ENCODE measurements around the gene OR9G1. TPM values are rescaled to one million over a fixed set of nuclear protein-coding genes. Genes with fewer than 3 reads are reported as not detected.

OR9G1 gene
- total and polyA plus RNA-seq, 2 of the 8 experiments (the other 6 are each of a cell fraction or from before 2014, with no cell fraction given) = not detected

GRCh38 chr11:56688554-56689100 is 10.3 kb upstream of the OR9G1 start (continued):
- TF ChIP-seq CHD7 (IDR thresholded peaks at IDR 0.05; ENCODE audit: insufficient replicate concordance, low read length) (no peak), MAX (IDR thresholded peaks at IDR 0.05) (no peak), CHD1 (IDR thresholded peaks at IDR 0.05; ENCODE audit: low read depth, low read length) (no peak), ATF2 (IDR thresholded peaks at IDR 0.05; ENCODE audit: low read length) (no peak), POLR2AphosphoS5 (IDR thresholded peaks at IDR 0.05; ENCODE audit: low read depth, low read length) (no peak), POLR2A (IDR thresholded peaks at IDR 0.05; ENCODE audit: control extremely low read depth in 1 of 2, low read depth in 2 of 2, low read length in 2 of 2) (no peak), SAP30 (IDR thresholded peaks at IDR 0.05; ENCODE audit: insufficient read depth, insufficient replicate concordance, low read length) (no peak), SP1 (IDR thresholded peaks at IDR 0.05; ENCODE audit: low read depth, low read length) (no peak), CEBPB (IDR thresholded peaks at IDR 0.05; ENCODE audit: low read depth, low read length) (no peak), BACH1 (IDR thresholded peaks at IDR 0.05; ENCODE audit: low read length) (no peak), SIRT6 (IDR thresholded peaks at IDR 0.05; ENCODE audit: low read length) (no peak)

All from H1 (cell line).